MM.1S (cell line): Measurements from ENCODE around the gene FGF14.

Experiments used
- DNase-seq: peaks from one replicate; pipeline ENCODE4 v3.0.0-alpha.2; 2015
- H2AFZ ChIP-seq: fragments of 300-600 bp; sonication (generic); 2 replicates; pipeline ENCODE4 v1.6.0; 2016; ENCODE audit warnings: antibody characterized with exemption, low read length
- H3F3A ChIP-seq: fragments of 300-600 bp; sonication (generic); 2 replicates; pipeline ENCODE4 v1.6.1; 2016; ENCODE audit warnings: mild to moderate bottlenecking, antibody characterized with exemption, low read length, moderate library complexity, mixed read lengths; ENCODE audit not compliant: insufficient read depth
- H3K27ac ChIP-seq: fragments of 300-600 bp; sonication (generic); 2 replicates; pipeline ENCODE4 v1.5.1; 2016; ENCODE audit warnings: mild to moderate bottlenecking, low read length
- H3K27me3 ChIP-seq: fragments of 300-600 bp; sonication (generic); replicated peaks from 2 replicates; pipeline ENCODE4 v1.6.0; 2016; ENCODE audit warnings: low read length; ENCODE audit not compliant: insufficient read depth
- H3K36me3 ChIP-seq: fragments of 300-600 bp; sonication (generic); replicated peaks from 2 replicates; pipeline ENCODE4 v1.6.1; 2016; ENCODE audit warnings: mild to moderate bottlenecking, low read length, mixed read lengths; ENCODE audit not compliant: insufficient read depth
- H3K4me1 ChIP-seq: fragments of 300-600 bp; sonication (generic); 2 replicates; pipeline ENCODE4 v1.6.1; 2016; ENCODE audit warnings: low read length, mixed read lengths
- H3K4me2 ChIP-seq: fragments of 300-600 bp; sonication (generic); 2 replicates; pipeline ENCODE4 v1.6.0; 2016; ENCODE audit warnings: low read depth, low read length
- H3K4me3 ChIP-seq: fragments of 300-600 bp; sonication (generic); 2 replicates; pipeline ENCODE4 v1.5.1; 2016; ENCODE audit warnings: low read length, mixed read lengths
- H3K79me2 ChIP-seq: fragments of 300-600 bp; sonication (generic); 2 replicates; pipeline ENCODE4 v1.6.1; 2016; ENCODE audit warnings: mixed run types, low read length, mixed read lengths
- H3K9ac ChIP-seq: fragments of 300-600 bp; sonication (generic); 2 replicates; pipeline ENCODE4 v1.6.1; 2016; ENCODE audit warnings: low read length, mixed read lengths
- H3K9me2 ChIP-seq: fragments of 300-600 bp; sonication (generic); replicated peaks from 2 replicates; pipeline ENCODE4 v1.6.1; 2016; ENCODE audit warnings: mild to moderate bottlenecking, low read length, mixed read lengths; ENCODE audit not compliant: insufficient read depth
- H3K9me3 ChIP-seq: fragments of 300-600 bp; sonication (generic); replicated peaks from 2 replicates; pipeline ENCODE4 v1.6.1; 2016; ENCODE audit warnings: mild to moderate bottlenecking, low read length, mixed read lengths; ENCODE audit not compliant: insufficient read depth
- H4K20me1 ChIP-seq: fragments of 300-600 bp; sonication (generic); 2 replicates; pipeline ENCODE4 v1.6.1; 2016; ENCODE audit warnings: mild to moderate bottlenecking, low read length, moderate library complexity, mixed read lengths; ENCODE audit not compliant: insufficient read depth
- EZH2 ChIP-seq: fragments of 300-600 bp; sonication (generic); optimal IDR thresholded peaks from 2 replicates; pipeline ENCODE3; 2017; ENCODE audit warnings: low read depth, mild to moderate bottlenecking, antibody characterized with exemption, low read length, mixed read lengths
- EZH2phosphoT487 ChIP-seq: fragments of 300-600 bp; sonication (generic); IDR thresholded peaks from 2 replicates; pipeline ENCODE4 v1.6.1; 2018; ENCODE audit warnings: antibody characterized with exemption, low read length
- TF ChIP-seq, protein P1 (sequence below): fragments of 300-600 bp; sonication (generic); IDR thresholded peaks from 2 replicates; pipeline ENCODE4 v1.5.1; 2016; ENCODE audit warnings: antibody characterized with exemption, low read length, mixed read lengths

FGF14 gene

GRCh38 chr13:102399791-102400674 is 1.8 kb downstream of the FGF14 start:
- no peaks in the 10 kb centered on the region for H3K79me2 ChIP-seq
- H3F3A ChIP-seq, result no peaks in the 10 kb centered on the region
- peak overlapping the region; percentile 30; the same call in 1 of the 2 replicates for H3K9ac ChIP-seq
- H3K4me2 ChIP-seq, result peak overlapping the region; percentile 73
- H3K9me3 ChIP-seq, result no peaks in the 10 kb centered on the region
- H3K27me3 ChIP-seq, result peaks cover 12% of the 10 kb centered on the region; the same call in 1 of the 2 replicates
- H2AFZ ChIP-seq, result peak overlapping the region; percentile 90
- no peaks in the 10 kb centered on the region for H4K20me1 ChIP-seq
- no peaks in the 10 kb centered on the region for H3K36me3 ChIP-seq
- H3K4me3 ChIP-seq, result peak overlapping the region; percentile 57
- peak; percentile 52 for DNase-seq
- H3K27ac ChIP-seq, result no peak overlapping the region
- H3K9me2 ChIP-seq, result no peaks in the 10 kb centered on the region
- TF ChIP-seq, protein P1, sequence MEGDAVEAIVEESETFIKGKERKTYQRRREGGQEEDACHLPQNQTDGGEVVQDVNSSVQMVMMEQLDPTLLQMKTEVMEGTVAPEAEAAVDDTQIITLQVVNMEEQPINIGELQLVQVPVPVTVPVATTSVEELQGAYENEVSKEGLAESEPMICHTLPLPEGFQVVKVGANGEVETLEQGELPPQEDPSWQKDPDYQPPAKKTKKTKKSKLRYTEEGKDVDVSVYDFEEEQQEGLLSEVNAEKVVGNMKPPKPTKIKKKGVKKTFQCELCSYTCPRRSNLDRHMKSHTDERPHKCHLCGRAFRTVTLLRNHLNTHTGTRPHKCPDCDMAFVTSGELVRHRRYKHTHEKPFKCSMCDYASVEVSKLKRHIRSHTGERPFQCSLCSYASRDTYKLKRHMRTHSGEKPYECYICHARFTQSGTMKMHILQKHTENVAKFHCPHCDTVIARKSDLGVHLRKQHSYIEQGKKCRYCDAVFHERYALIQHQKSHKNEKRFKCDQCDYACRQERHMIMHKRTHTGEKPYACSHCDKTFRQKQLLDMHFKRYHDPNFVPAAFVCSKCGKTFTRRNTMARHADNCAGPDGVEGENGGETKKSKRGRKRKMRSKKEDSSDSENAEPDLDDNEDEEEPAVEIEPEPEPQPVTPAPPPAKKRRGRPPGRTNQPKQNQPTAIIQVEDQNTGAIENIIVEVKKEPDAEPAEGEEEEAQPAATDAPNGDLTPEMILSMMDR, result peak; percentile 32
- TF ChIP-seq EZH2, result no peak
- peaks cover 3% of the 10 kb centered on the region; the same call in 1 of the 2 replicates for H3K4me1 ChIP-seq

- H3K27ac ChIP-seq, result no peak overlapping the region
- no peak for TF ChIP-seq EZH2
- no peak for TF ChIP-seq EZH2phosphoT487
- TF ChIP-seq, protein P1, result no peak
- H3K4me3 ChIP-seq, result no peak overlapping the region
- H3K9ac ChIP-seq, result no peak overlapping the region
- no peak for DNase-seq
- no peaks in the 10 kb centered on the region for H3K79me2 ChIP-seq
- no peaks in the 10 kb centered on the region for H3F3A ChIP-seq
- H3K27me3 ChIP-seq, result peaks cover 7% of the 10 kb centered on the region; the same call in 1 of the 2 replicates
- no peak overlapping the region for H3K4me2 ChIP-seq
- H4K20me1 ChIP-seq, result no peaks in the 10 kb centered on the region
- H2AFZ ChIP-seq, result no peak overlapping the region
- no peaks in the 10 kb centered on the region for H3K9me3 ChIP-seq
- H3K4me1 ChIP-seq, result peaks cover 11% of the 10 kb centered on the region
- no peaks in the 10 kb centered on the region for H3K9me2 ChIP-seq
- H3K36me3 ChIP-seq, result no peaks in the 10 kb centered on the region
Observed at GRCh38 chr13:102395939-102396338, 5.9 kb downstream of the FGF14 start.

- Histone ChIP-seq H3K9ac (peak overlapping the region; percentile 93), H3K36me3 (no peaks in the 10 kb centered on the region), H3K4me1 (peaks cover 11% of the 10 kb centered on the region), H3K9me2 (no peaks in the 10 kb centered on the region), H3K4me2 (peak overlapping the region; percentile 95), H3F3A (no peaks in the 10 kb centered on the region), H3K9me3 (no peaks in the 10 kb centered on the region), H4K20me1 (no peaks in the 10 kb centered on the region), H3K79me2 (no peaks in the 10 kb centered on the region), H3K4me3 (peak overlapping the region; percentile 88), H2AFZ (peak overlapping the region; percentile 94), H3K27me3 (0 out of 2 replicates have a peak, but pooled peaks cover 3% of the 10 kb centered on the region), H3K27ac (peak overlapping the region; percentile 41; the same call in 1 of the 2 replicates)
- TF ChIP-seq EZH2phosphoT487 (no peak), EZH2 (no peak)
- TF ChIP-seq, protein P1, result no peak
- no peak for DNase-seq
Observed at GRCh38 chr13:102395174-102395573, 6.7 kb downstream of the FGF14 start.
